ENCODE measurements around the gene ITGAE. TPM values are rescaled to one million over a fixed set of nuclear protein-coding genes. Genes with fewer than 3 reads are reported as not detected.

ITGAE gene
- total RNA-seq, 1 experiment from 2014 or later: 20.9 TPM

- in situ Hi-C loops (cut with HindIII; ENCODE audit: low pct_unique_long_range_greater_than_20kb, low sequenced_read_pairs) (no loop called here), intact Hi-C loops (cut with micrococcal nuclease; ENCODE audit: unreplicated experiment) (no loop called here)
- CTCF ChIA-PET: no interaction called here
- ATAC-seq: no peak
- no TSS peak for BruUV-seq (replicated peaks)
- H3K36me3 ChIP-seq (ENCODE audit: control insufficient read depth, insufficient read depth, low read length): no peaks in the 10 kb centered on the region; the same call in 1 of the 2 replicates
- no peaks in the 10 kb centered on the region for H3K27me3 ChIP-seq (ENCODE audit: control insufficient read depth, insufficient read depth, low read length)
- POLR2A ChIA-PET: no interaction called here
- no peak overlapping the region for H3K4me3 ChIP-seq (ENCODE audit: low read depth in 2 of 2, low read length in 2 of 2)
- TF ChIP-seq TCF7L2 (IDR thresholded peaks at IDR 0.05; ENCODE audit: low read depth, low read length): no peak
- TF ChIP-seq, protein P1, sequence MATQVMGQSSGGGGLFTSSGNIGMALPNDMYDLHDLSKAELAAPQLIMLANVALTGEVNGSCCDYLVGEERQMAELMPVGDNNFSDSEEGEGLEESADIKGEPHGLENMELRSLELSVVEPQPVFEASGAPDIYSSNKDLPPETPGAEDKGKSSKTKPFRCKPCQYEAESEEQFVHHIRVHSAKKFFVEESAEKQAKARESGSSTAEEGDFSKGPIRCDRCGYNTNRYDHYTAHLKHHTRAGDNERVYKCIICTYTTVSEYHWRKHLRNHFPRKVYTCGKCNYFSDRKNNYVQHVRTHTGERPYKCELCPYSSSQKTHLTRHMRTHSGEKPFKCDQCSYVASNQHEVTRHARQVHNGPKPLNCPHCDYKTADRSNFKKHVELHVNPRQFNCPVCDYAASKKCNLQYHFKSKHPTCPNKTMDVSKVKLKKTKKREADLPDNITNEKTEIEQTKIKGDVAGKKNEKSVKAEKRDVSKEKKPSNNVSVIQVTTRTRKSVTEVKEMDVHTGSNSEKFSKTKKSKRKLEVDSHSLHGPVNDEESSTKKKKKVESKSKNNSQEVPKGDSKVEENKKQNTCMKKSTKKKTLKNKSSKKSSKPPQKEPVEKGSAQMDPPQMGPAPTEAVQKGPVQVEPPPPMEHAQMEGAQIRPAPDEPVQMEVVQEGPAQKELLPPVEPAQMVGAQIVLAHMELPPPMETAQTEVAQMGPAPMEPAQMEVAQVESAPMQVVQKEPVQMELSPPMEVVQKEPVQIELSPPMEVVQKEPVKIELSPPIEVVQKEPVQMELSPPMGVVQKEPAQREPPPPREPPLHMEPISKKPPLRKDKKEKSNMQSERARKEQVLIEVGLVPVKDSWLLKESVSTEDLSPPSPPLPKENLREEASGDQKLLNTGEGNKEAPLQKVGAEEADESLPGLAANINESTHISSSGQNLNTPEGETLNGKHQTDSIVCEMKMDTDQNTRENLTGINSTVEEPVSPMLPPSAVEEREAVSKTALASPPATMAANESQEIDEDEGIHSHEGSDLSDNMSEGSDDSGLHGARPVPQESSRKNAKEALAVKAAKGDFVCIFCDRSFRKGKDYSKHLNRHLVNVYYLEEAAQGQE (IDR thresholded peaks at IDR 0.05; ENCODE audit: insufficient read depth in 1 of 2, low read depth in 2 of 2, low read length in 1 of 2): no peak
- TF ChIP-seq SIN3A (IDR thresholded peaks at IDR 0.05; ENCODE audit: borderline replicate concordance, insufficient read depth, low read depth, low read length): no peak
- no peak for TF ChIP-seq CTCF (IDR thresholded peaks at IDR 0.05)
- TF ChIP-seq POLR2AphosphoS5 (IDR thresholded peaks at IDR 0.05; ENCODE audit: low read depth, low read length): no peak
- no peak for DNase-seq (ENCODE audit: low read depth, low spot score)
- no peak overlapping the region for H3K27ac ChIP-seq (ENCODE audit: low read length)
- H3K4me1 ChIP-seq (ENCODE audit: control insufficient read depth, insufficient read depth, low read length): peaks cover 8% of the 10 kb centered on the region
- H3K9me3 ChIP-seq (ENCODE audit: control insufficient read depth, insufficient read depth, low read depth, low read length): no peaks in the 10 kb centered on the region
These were observed 47.3 kb upstream of the ITGAE start for GRCh38 chr17:3848229-3848835.

GRCh38 chr17:3847165-3847670 lies 46.2 kb upstream of the ITGAE start:
- no peak for ATAC-seq
- Histone ChIP-seq H3K36me3 (ENCODE audit: control insufficient read depth, insufficient read depth, low read length) (no peaks in the 10 kb centered on the region; the same call in 1 of the 2 replicates), H3K27ac (ENCODE audit: low read length) (no peak overlapping the region), H3K4me1 (ENCODE audit: control insufficient read depth, insufficient read depth, low read length) (peaks cover 8% of the 10 kb centered on the region), H3K4me3 (ENCODE audit: low read depth in 2 of 2, low read length in 2 of 2) (no peak overlapping the region), H3K27me3 (ENCODE audit: control insufficient read depth, insufficient read depth, low read length) (no peaks in the 10 kb centered on the region), H3K9me3 (ENCODE audit: control insufficient read depth, insufficient read depth, low read depth, low read length) (no peaks in the 10 kb centered on the region)
- TF ChIP-seq TCF7L2 (IDR thresholded peaks at IDR 0.05; ENCODE audit: low read depth, low read length) (no peak), SIN3A (IDR thresholded peaks at IDR 0.05; ENCODE audit: borderline replicate concordance, insufficient read depth, low read depth, low read length) (no peak), CTCF (IDR thresholded peaks at IDR 0.05) (no peak), POLR2AphosphoS5 (IDR thresholded peaks at IDR 0.05; ENCODE audit: low read depth, low read length) (no peak)
- TF ChIP-seq, protein P1 (IDR thresholded peaks at IDR 0.05; ENCODE audit: insufficient read depth in 1 of 2, low read depth in 2 of 2, low read length in 1 of 2): no peak
- no peak for DNase-seq (ENCODE audit: low read depth, low spot score)
- BruUV-seq (replicated peaks): no TSS peak
- ChIA-PET POLR2A (no interaction called here), CTCF (interaction anchor here (0.7 kb wide), 1 partner anchor 687 kb away, joined by 4 read pairs; no protein-coding TSS in a partner anchor)
- intact Hi-C loops (cut with micrococcal nuclease; ENCODE audit: unreplicated experiment) (no loop called here), in situ Hi-C loops (cut with HindIII; ENCODE audit: low pct_unique_long_range_greater_than_20kb, low sequenced_read_pairs) (no loop called here)

All from Panc1 (cell line).